A673 (cell line): ENCODE results near the gene P2RY13. TPM values are rescaled to one million over a fixed set of nuclear protein-coding genes. Genes with fewer than 3 reads are reported as not detected.

Experiments used
- BruUV-seq: library from RNA; stranded (reverse); fragments of 400-500 nt; replicated peaks from 2 replicates; lab custom pipeline; 2021; lab: Mats Ljungman, UMichigan
- CTCF ChIA-PET: fragments of 300-600 bp; sonication (Branson Sonifier 250); formaldehyde crosslinking; loops from one replicate; lab custom pipeline; 2022; ENCODE audit warnings: antibody characterized with exemption; lab: Charles Lee
- POLR2A ChIA-PET: fragments of 300-600 bp; sonication (Branson Sonifier 250); formaldehyde crosslinking; loops from one replicate; lab custom pipeline; 2022; ENCODE audit warnings: antibody characterized with exemption; ENCODE audit not compliant: low non-redundant PET; lab: Charles Lee
- DNase-seq: peaks from one replicate; pipeline ENCODE4 v3.0.0-alpha.2; 2015; ENCODE audit warnings: low spot score
- H3K27ac ChIP-seq: fragments of 200-600 bp; sonication (generic); 2 replicates; pipeline ENCODE4 v1.5.1; 2016; ENCODE audit warnings: mixed run types, low read depth, mild to moderate bottlenecking, mixed read lengths, antibody characterized with exemption, low read length; ENCODE audit not compliant: poor library complexity, severe bottlenecking
- H3K27me3 ChIP-seq: fragments of 200-600 bp; sonication (generic); replicated peaks from 2 replicates; pipeline ENCODE4 v1.6.1; 2017; ENCODE audit warnings: mixed run types, low read depth, mild to moderate bottlenecking, mixed read lengths, antibody characterized with exemption, low read length; ENCODE audit not compliant: insufficient read depth, poor library complexity
- H3K36me3 ChIP-seq: fragments of 200-600 bp; sonication (generic); 2 replicates; pipeline ENCODE4 v1.6.1; 2016; ENCODE audit warnings: mixed run types, mild to moderate bottlenecking, mixed read lengths, antibody characterized with exemption, low read length; ENCODE audit not compliant: insufficient read depth, poor library complexity, severe bottlenecking
- H3K4me1 ChIP-seq: fragments of 200-600 bp; sonication (generic); 2 replicates; pipeline ENCODE4 v1.6.1; 2017; ENCODE audit warnings: mixed run types, mild to moderate bottlenecking, mixed read lengths, antibody characterized with exemption, low read length; ENCODE audit not compliant: insufficient read depth, poor library complexity, severe bottlenecking
- H3K4me3 ChIP-seq: fragments of 200-600 bp; sonication (generic); 2 replicates; pipeline ENCODE4 v1.5.1; 2016; ENCODE audit warnings: low read depth, mixed run types, mild to moderate bottlenecking, mixed read lengths, low read length; ENCODE audit not compliant: poor library complexity, severe bottlenecking
- H3K9me3 ChIP-seq: fragments of 200-600 bp; sonication (generic); 2 replicates; pipeline ENCODE4 v1.6.1; 2016; ENCODE audit warnings: mixed run types, low read depth, mild to moderate bottlenecking, mixed read lengths, antibody characterized with exemption, low read length; ENCODE audit not compliant: poor library complexity, severe bottlenecking
- EZH2 ChIP-seq: fragments of 200-600 bp; sonication (generic); IDR thresholded peaks from 2 replicates; pipeline ENCODE4 v1.6.1; 2017; ENCODE audit warnings: borderline replicate concordance, low read depth, mild to moderate bottlenecking, mixed read lengths, antibody characterized with exemption, low read length; ENCODE audit not compliant: poor library complexity, severe bottlenecking
- intact Hi-C: fragments of 100-400 bp; cut with micrococcal nuclease; formaldehyde crosslinking; loops from one replicate; pipeline ENCODE4 v1.10.0; 2022; ENCODE audit not compliant: unreplicated experiment
- total RNA-seq: library from RNA; stranded (reverse); gene quantifications from 2 replicates; pipeline ENCODE4 v1.2.3, GENCODE V29; 2021
- TF ChIP-seq, protein P1 (sequence below): fragments of 300-800, 200-600 bp; sonication (generic); conservative IDR thresholded peaks from 2 replicates; pipeline ENCODE4 v1.5.1; 2017; ENCODE audit warnings: low read depth, mild to moderate bottlenecking, antibody characterized with exemption, low read length, moderate library complexity, mixed read lengths

The P2RY13 gene
- total RNA-seq, 1 experiment from 2014 or later: not detected

DNA sequence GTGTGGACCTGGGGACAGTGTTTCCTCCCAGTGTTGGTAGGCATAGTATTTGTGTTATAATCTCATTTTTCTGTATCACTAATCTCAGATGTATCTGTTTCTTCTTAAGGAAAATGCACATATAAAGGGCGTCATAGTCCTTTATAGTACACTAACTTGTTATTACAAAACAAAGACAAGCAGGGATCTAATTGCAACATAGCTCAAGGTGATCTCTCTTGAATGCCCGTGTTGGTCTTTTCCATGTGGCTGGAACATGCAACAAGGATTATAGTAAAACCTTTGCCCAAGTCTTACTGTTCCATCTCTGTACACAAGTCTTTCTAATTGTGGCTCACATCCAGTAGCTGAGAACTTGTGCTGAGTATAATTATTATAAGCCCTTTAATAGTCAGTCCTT lies 9.2 kb downstream of the P2RY13 start:
- Histone ChIP-seq H3K36me3 (no peaks in the 10 kb centered on the region), H3K27ac (no peak overlapping the region), H3K4me1 (peaks cover 14% of the 10 kb centered on the region), H3K4me3 (no peak overlapping the region), H3K27me3 (no peaks in the 10 kb centered on the region), H3K9me3 (no peaks in the 10 kb centered on the region)
- intact Hi-C loops: no loop called here
- no TSS peak for BruUV-seq
- TF ChIP-seq, protein P1, sequence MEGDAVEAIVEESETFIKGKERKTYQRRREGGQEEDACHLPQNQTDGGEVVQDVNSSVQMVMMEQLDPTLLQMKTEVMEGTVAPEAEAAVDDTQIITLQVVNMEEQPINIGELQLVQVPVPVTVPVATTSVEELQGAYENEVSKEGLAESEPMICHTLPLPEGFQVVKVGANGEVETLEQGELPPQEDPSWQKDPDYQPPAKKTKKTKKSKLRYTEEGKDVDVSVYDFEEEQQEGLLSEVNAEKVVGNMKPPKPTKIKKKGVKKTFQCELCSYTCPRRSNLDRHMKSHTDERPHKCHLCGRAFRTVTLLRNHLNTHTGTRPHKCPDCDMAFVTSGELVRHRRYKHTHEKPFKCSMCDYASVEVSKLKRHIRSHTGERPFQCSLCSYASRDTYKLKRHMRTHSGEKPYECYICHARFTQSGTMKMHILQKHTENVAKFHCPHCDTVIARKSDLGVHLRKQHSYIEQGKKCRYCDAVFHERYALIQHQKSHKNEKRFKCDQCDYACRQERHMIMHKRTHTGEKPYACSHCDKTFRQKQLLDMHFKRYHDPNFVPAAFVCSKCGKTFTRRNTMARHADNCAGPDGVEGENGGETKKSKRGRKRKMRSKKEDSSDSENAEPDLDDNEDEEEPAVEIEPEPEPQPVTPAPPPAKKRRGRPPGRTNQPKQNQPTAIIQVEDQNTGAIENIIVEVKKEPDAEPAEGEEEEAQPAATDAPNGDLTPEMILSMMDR: no peak
- no peak for TF ChIP-seq EZH2
- POLR2A ChIA-PET: no interaction called here
- DNase-seq: no peak
- CTCF ChIA-PET: no interaction called here

- POLR2A ChIA-PET: no interaction called here
- H3K27ac ChIP-seq: no peak overlapping the region
- no peak for DNase-seq
- H3K4me1 ChIP-seq: peaks cover 13% of the 10 kb centered on the region
- CTCF ChIA-PET: no interaction called here
- no peaks in the 10 kb centered on the region for H3K36me3 ChIP-seq
- H3K4me3 ChIP-seq: no peak overlapping the region
- BruUV-seq: no TSS peak
- TF ChIP-seq, protein P1: no peak
- no peak for TF ChIP-seq EZH2
- intact Hi-C loops: no loop called here
- no peaks in the 10 kb centered on the region for H3K27me3 ChIP-seq
- no peaks in the 10 kb centered on the region for H3K9me3 ChIP-seq
Measured at GRCh38 chr3:151319628-151320027, 9.7 kb downstream of the P2RY13 start.

GRCh38 chr3:151318991-151319390 lies 10.4 kb downstream of the P2RY13 start:
- no peaks in the 10 kb centered on the region for H3K9me3 ChIP-seq
- intact Hi-C loops: no loop called here
- H3K4me1 ChIP-seq: peaks cover 8% of the 10 kb centered on the region
- DNase-seq: no peak
- no peak for TF ChIP-seq EZH2
- TF ChIP-seq, protein P1: no peak
- no peaks in the 10 kb centered on the region for H3K27me3 ChIP-seq
- ChIA-PET CTCF (no interaction called here), POLR2A (no interaction called here)
- no peak overlapping the region for H3K27ac ChIP-seq
- no TSS peak for BruUV-seq
- no peaks in the 10 kb centered on the region for H3K36me3 ChIP-seq
- H3K4me3 ChIP-seq: no peak overlapping the region
